ENCODE measurements around the gene HFE. TPM values are rescaled to one million over a fixed set of nuclear protein-coding genes. Genes with fewer than 3 reads are reported as not detected.

The HFE gene
- total RNA-seq, 4 donors from 2014 or later = 1.6 to 7.8 (median 5.0) TPM

DNA sequence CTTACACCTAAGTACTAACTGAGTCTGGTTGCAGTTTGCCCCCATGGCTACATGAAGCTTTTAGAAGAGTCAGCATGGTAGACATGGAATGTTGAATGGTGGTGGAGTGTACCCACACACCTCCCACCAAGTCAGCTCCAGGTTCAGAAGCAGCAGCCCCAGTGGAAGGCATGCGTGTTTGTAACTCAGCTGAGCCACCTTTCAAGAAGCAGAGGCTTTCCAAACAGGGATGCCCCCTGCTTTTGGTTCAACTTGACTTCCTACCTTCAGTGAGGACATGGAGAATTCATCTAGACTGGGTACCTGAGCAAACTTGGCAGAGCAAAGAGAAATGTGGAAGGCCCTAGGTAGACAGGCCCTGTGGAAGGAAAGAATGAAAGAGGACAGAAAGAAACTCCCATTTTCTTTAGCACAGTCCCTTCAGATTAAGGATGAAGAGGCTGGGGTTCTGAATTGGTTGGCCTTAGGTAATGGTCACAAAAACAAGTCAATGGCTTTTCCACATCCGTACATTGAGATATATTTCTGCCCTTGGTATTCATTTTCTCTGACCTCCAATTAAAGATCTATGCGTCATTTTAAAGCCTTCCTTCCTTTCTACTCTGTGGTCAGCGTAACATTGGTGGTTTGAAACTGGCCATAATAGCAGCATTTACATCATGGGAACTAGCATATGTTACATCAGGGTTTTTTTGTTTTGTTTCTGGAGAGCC is 53.2 kb downstream of the HFE start:
- in situ Hi-C loops (cut with MboI; ENCODE audit: low pct_ligation_motif_present in 1 of 4, low pct_unique_long_range_greater_than_20kb in 1 of 4, low sequenced_read_pairs in 3 of 4) = no loop called here
- 90 to 94% methylated on average over 2 to 4 of the region's 4 CpGs for WGBS, 2 donors (ENCODE audit: low coverage in 1 of 2)
- intact Hi-C loops (cut with DNase I; ENCODE audit: low total_unique reads) = no loop called here
- no peaks in the 10 kb centered on the region for H3K9me3 ChIP-seq
- H3K27me3 ChIP-seq = no peaks in the 10 kb centered on the region
- H3K36me3 ChIP-seq = peaks cover 0 to 7% (median 3%) of the 10 kb centered on the region in 4 donors
- H3K4me3 ChIP-seq = no peak overlapping the region
- no peak for TF ChIP-seq EP300 (IDR thresholded peaks at IDR 0.05; ENCODE audit: low read depth)
- TF ChIP-seq POLR2AphosphoS5 (IDR thresholded peaks at IDR 0.05) = no peak
- TF ChIP-seq POLR2A (IDR thresholded peaks at IDR 0.05) = no peak
- TF ChIP-seq, protein P1, sequence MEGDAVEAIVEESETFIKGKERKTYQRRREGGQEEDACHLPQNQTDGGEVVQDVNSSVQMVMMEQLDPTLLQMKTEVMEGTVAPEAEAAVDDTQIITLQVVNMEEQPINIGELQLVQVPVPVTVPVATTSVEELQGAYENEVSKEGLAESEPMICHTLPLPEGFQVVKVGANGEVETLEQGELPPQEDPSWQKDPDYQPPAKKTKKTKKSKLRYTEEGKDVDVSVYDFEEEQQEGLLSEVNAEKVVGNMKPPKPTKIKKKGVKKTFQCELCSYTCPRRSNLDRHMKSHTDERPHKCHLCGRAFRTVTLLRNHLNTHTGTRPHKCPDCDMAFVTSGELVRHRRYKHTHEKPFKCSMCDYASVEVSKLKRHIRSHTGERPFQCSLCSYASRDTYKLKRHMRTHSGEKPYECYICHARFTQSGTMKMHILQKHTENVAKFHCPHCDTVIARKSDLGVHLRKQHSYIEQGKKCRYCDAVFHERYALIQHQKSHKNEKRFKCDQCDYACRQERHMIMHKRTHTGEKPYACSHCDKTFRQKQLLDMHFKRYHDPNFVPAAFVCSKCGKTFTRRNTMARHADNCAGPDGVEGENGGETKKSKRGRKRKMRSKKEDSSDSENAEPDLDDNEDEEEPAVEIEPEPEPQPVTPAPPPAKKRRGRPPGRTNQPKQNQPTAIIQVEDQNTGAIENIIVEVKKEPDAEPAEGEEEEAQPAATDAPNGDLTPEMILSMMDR (IDR thresholded peaks at IDR 0.05) = no peak
- no peak overlapping the region for H3K27ac ChIP-seq
- H3K4me1 ChIP-seq = no peaks in the 10 kb centered on the region
- DNase-seq = no peak

DNA sequence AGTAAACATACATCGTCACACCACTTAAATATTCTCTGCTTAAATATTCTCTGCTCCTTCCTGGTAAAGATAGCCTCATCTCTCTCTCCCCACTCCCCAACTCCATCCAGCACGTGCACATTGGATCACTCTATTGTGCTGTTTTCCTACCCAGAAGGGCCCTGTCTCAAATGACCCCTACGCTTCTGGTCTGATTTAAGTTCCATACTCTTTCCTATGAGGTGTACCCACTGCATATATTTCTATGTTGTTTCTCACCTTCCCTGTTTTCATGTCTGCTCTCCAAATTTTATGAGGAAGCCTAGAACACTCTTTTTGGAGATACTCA is 53.7 kb downstream of the HFE start:
- in situ Hi-C loops (cut with MboI; ENCODE audit: low pct_ligation_motif_present in 1 of 4, low pct_unique_long_range_greater_than_20kb in 1 of 4, low sequenced_read_pairs in 3 of 4) (no loop called here), intact Hi-C loops (cut with DNase I; ENCODE audit: low total_unique reads) (no loop called here)
- Histone ChIP-seq H3K4me3 (no peak overlapping the region), H3K36me3 (peaks cover 0 to 7% (median 3%) of the 10 kb centered on the region in 4 donors), H3K27me3 (no peaks in the 10 kb centered on the region), H3K27ac (no peak overlapping the region), H3K9me3 (no peaks in the 10 kb centered on the region), H3K4me1 (no peaks in the 10 kb centered on the region)
- TF ChIP-seq POLR2AphosphoS5 (IDR thresholded peaks at IDR 0.05) (no peak), POLR2A (IDR thresholded peaks at IDR 0.05) (no peak), EP300 (IDR thresholded peaks at IDR 0.05; ENCODE audit: low read depth) (no peak)
- TF ChIP-seq, protein P1 (IDR thresholded peaks at IDR 0.05) = no peak
- WGBS, 2 donors (ENCODE audit: low coverage in 1 of 2) = 90 to 92% methylated on average over 3 of the region's 3 CpGs
- DNase-seq = no peak

DNA sequence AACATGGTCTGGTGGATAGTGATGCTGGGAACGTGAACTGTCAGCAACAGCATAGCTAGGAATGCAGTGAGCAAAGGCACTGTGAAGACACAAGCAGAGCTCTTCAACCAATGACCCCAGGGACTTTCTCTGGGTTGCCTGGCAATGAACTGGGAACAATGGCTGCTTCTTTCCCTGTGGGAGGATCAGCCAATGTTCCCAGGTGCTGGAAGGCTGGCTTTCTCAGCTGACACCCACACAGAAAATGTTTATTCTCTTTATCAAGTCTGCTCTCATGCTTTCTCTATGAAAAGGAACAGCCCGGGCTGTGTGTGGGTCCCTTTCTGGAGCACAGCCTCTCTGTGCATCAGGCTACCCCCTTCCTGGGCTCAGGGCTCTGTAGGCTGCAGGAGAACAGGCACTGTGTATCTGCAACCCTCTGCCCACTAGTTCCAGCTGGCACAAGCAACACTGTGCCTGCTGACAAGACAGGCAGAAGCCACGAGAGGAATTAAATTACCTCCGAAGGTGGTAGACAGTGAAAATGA is 54.2 kb downstream of the HFE start:
- WGBS, 2 donors (ENCODE audit: low coverage in 1 of 2) = 85% methylated on average over 4 of the region's 4 CpGs; no CpG with 5 or more reads in 1 of the 2 donors
- H3K27ac ChIP-seq = no peak overlapping the region
- H3K9me3 ChIP-seq = no peaks in the 10 kb centered on the region
- in situ Hi-C loops (cut with MboI; ENCODE audit: low pct_ligation_motif_present in 1 of 4, low pct_unique_long_range_greater_than_20kb in 1 of 4, low sequenced_read_pairs in 3 of 4) = no loop called here
- intact Hi-C loops (cut with DNase I; ENCODE audit: low total_unique reads) = no loop called here
- no peaks in the 10 kb centered on the region for H3K4me1 ChIP-seq
- H3K36me3 ChIP-seq = peaks cover 0 to 7% (median 3%) of the 10 kb centered on the region in 4 donors
- no peak for DNase-seq
- no peaks in the 10 kb centered on the region for H3K27me3 ChIP-seq
- TF ChIP-seq, protein P1 (IDR thresholded peaks at IDR 0.05) = no peak
- no peak for TF ChIP-seq POLR2A (IDR thresholded peaks at IDR 0.05)
- TF ChIP-seq POLR2AphosphoS5 (IDR thresholded peaks at IDR 0.05) = no peak
- TF ChIP-seq EP300 (IDR thresholded peaks at IDR 0.05; ENCODE audit: low read depth) = no peak
- no peak overlapping the region for H3K4me3 ChIP-seq

DNA sequence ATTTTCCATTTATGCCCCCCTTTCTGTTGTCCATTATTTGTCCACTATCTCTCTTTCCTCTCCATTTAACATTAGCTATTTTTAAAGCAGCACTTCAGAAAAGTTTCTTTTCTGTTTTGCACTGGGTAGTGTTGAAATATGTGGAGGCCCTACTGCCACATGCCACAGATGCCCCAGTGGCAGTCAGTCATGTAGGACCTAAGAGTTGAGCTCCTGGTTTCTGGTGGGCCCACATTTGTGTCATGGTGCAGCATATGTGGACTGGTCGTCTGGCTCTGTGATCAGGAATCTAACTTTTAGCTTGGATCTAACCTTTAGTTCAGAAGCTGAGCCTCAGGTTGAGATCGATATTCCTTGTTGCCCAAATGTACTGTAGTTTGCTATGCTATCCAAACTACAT is 54.8 kb downstream of the HFE start:
- Histone ChIP-seq H3K4me3 (no peak overlapping the region), H3K27ac (no peak overlapping the region), H3K4me1 (no peaks in the 10 kb centered on the region), H3K36me3 (peaks cover 0 to 7% (median 3%) of the 10 kb centered on the region in 4 donors), H3K9me3 (no peaks in the 10 kb centered on the region), H3K27me3 (no peaks in the 10 kb centered on the region)
- 88% methylated on average over 2 of the region's 2 CpGs; no CpG with 5 or more reads in 1 of the 2 donors for WGBS, 2 donors (ENCODE audit: low coverage in 1 of 2)
- intact Hi-C loops (cut with DNase I; ENCODE audit: low total_unique reads) = no loop called here
- TF ChIP-seq, protein P1 (IDR thresholded peaks at IDR 0.05) = no peak
- no peak for TF ChIP-seq EP300 (IDR thresholded peaks at IDR 0.05; ENCODE audit: low read depth)
- TF ChIP-seq POLR2A (IDR thresholded peaks at IDR 0.05) = no peak
- TF ChIP-seq POLR2AphosphoS5 (IDR thresholded peaks at IDR 0.05) = no peak
- in situ Hi-C loops (cut with MboI; ENCODE audit: low pct_ligation_motif_present in 1 of 4, low pct_unique_long_range_greater_than_20kb in 1 of 4, low sequenced_read_pairs in 3 of 4) = no loop called here
- no peak for DNase-seq

Other genes with a start within 250 kb of the HFE start
- not detected for gene SLC17A3, start 213.2 kb upstream of the HFE start, total RNA-seq
- gene SLC17A2, start 156.7 kb upstream of the HFE start, total RNA-seq = not detected
- gene TRIM38, start 124.6 kb upstream of the HFE start, total RNA-seq = 10 to 100 TPM in 2 of 4 donors, 1 to 10 TPM in 2; 9.4 to 14.4 (median 9.9) TPM